ENCODE measurements around the gene AIG1.

- TF ChIP-seq GATA3 (IDR thresholded peaks at IDR 0.05; ENCODE audit: low read depth, low read length) (no peak), GATA2 (IDR thresholded peaks at IDR 0.05; ENCODE audit: low read depth, low read length) (no peak)
These were observed 117.0 kb downstream of the AIG1 start for GRCh38 chr6:143177706-143178105.
